GM10266 (cell line): ENCODE data around the gene DCANP1.

Experiments used
- DNase-seq: peaks from one replicate; pipeline ENCODE4 v3.0.0; 2012; ENCODE audit errors: extremely low spot score
- CTCF ChIP-seq: IDR thresholded peaks from 2 replicates; pipeline ENCODE4 v1.5.1; 2012; ENCODE audit warnings: mild to moderate bottlenecking, low read depth; ENCODE audit not compliant: control insufficient read depth, insufficient read depth; ENCODE audit errors: missing control alignments

The DCANP1 gene

GRCh38 chr5:135426102-135427082 is 20.8 kb downstream of the DCANP1 start:
- DNase-seq, result peak; percentile 64
- peak; percentile 80 for TF ChIP-seq CTCF

- no peak for TF ChIP-seq CTCF
- no peak for DNase-seq
Observed at GRCh38 chr5:135425641-135426040, 21.5 kb downstream of the DCANP1 start.

DNA sequence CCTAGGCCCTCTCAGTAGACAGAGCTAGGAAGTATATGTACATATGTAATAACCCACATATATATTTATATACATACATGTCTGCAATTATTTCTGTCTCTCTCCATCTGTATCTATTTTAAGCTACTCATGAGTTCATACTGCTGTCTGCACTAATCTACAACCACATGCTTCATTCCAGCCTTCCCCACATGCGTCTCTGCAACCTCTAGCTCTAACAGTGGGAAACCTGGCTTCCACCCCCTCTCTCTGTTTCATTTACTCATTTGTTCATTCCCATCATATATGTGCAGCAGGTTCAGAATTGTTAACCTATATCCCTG is 23.3 kb downstream of the DCANP1 start:
- no peak for DNase-seq
- no peak for TF ChIP-seq CTCF

DNA sequence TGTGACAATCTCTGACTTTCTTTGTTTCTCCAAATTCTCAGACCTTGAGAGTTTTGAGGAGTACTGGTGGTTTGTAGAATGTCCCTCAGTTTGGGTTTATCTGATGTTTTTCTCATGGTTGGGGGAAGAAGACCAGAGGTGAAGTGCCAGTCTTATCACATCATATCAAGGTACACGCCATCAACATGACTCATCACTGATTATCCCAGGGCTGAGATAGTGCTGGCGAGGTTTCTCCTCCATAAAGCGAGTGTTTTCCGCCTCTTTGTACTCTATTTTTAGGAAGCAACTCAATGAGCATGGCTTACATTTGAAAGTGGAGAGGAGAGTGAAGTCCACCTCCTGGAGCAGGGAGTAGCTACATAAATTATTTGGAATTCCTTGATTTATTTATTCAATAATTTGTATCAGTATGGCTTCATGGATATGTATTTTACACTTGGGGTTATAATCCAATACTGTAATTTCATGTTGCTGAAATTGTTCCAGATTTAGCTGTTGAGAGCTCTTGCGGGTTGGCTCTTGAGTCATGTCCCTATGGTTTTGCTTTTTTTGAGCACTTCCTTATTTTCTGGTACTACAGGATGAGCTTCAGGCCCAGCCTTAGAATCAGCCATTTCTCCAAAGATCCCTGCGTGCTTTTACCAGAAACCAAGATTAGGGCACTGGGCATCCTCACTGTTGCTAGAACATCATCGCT is 23.9 kb downstream of the DCANP1 start:
- TF ChIP-seq CTCF, result no peak
- no peak for DNase-seq

DNA sequence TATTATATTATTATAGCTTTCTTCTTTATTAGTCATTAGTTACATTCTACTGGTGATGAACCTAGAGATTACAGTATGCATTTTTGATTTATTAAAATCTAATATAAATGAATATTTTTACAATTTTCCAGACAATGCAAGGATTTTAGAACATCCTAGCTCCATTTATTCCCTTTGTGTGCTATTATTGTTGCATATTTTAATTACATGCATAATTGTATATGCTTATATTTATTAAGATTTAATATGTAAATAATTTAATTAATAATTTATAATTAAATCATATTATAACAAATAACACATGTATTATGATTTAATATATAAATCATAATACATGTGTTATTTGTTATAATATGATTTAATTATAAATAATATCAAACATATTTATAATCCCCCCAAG is 24.7 kb downstream of the DCANP1 start:
- no peak for TF ChIP-seq CTCF
- no peak for DNase-seq

GRCh38 chr5:135417083-135417482 is 30.1 kb downstream of the DCANP1 start:
- TF ChIP-seq CTCF, result no peak
- DNase-seq, result no peak

- no peak for TF ChIP-seq CTCF
- no peak for DNase-seq
Observed at GRCh38 chr5:135405082-135405481, 42.1 kb downstream of the DCANP1 start.
